Measurements from ENCODE around the gene ATXN1. TPM values are rescaled to one million over a fixed set of nuclear protein-coding genes. Genes with fewer than 3 reads are reported as not detected.

The ATXN1 gene
- total and polyA plus RNA-seq, 2 of the 8 experiments (the other 6 are each of a cell fraction or from before 2014, with no cell fraction given) = 1.6 to 4.0 TPM

- no peak overlapping the region for H2BK20ac ChIP-seq (ENCODE audit: low read length)
- no peak overlapping the region for H2AK5ac ChIP-seq (ENCODE audit: low read depth, low read length)
- no peak overlapping the region for H3K23ac ChIP-seq (ENCODE audit: insufficient read length)
- H3K79me1 ChIP-seq (ENCODE audit: low read depth, low read length) = no peaks in the 10 kb centered on the region
- H3K4me3 ChIP-seq (ENCODE audit: extremely low read depth in 1 of 4, insufficient read depth in 2 of 4, low read depth in 3 of 4, low read length in 4 of 4) = no peak overlapping the region
- no peaks in the 10 kb centered on the region for H3K4me1 ChIP-seq (replicated peaks in 1 of 4; ENCODE audit: control insufficient read depth in 3 of 4, insufficient read depth in 4 of 4, low read length in 3 of 4)
- H2BK5ac ChIP-seq (ENCODE audit: low read depth, low read length) = no peak overlapping the region
- H3K27ac ChIP-seq (ENCODE audit: low read depth, low read length) = no peak overlapping the region
- H4K5ac ChIP-seq (ENCODE audit: insufficient read length, low read depth, low read length) = no peak overlapping the region
- WGBS, 2 experiments (ENCODE audit: extremely low coverage in 1 of 2, insufficient coverage in 1 of 2, insufficient read length in 1 of 2, insufficient replicate concordance in 2 of 2, low coverage in 1 of 2, low lambda C conversion rate in 2 of 2, missing lambda C conversion rate in 1 of 2) = 80% methylated on average over 5 of the region's 5 CpGs; no CpG with 5 or more reads in 1 of the 2 experiments
- H3K27me3 ChIP-seq (replicated peaks in 1 of 4; ENCODE audit: control insufficient read depth in 3 of 4, extremely low read depth in 1 of 4, insufficient read depth in 3 of 4, low read length in 3 of 4) = no peaks in the 10 kb centered on the region
- H3K79me2 ChIP-seq (ENCODE audit: control insufficient read depth in 1 of 2, insufficient read depth in 2 of 2, low read length in 2 of 2) = no peaks in the 10 kb centered on the region
- no peaks in the 10 kb centered on the region for H4K20me1 ChIP-seq (replicated peaks in 1 of 2; ENCODE audit: control insufficient read depth in 1 of 2, insufficient read depth in 2 of 2, low read length in 2 of 2)
- H2BK12ac ChIP-seq (ENCODE audit: low read depth, low read length) = no peak overlapping the region
- no peak overlapping the region for H2AFZ ChIP-seq (ENCODE audit: low read length)
- no peaks in the 10 kb centered on the region for H3K9me3 ChIP-seq (ENCODE audit: insufficient read depth in 2 of 2, low read depth in 1 of 2, low read length in 1 of 2)
- no peak for FAIRE-seq
- ChIA-PET POLR2A (ENCODE audit: partially characterized antibody) (no interaction called here), CTCF (ENCODE audit: partially characterized antibody) (interaction anchor here (0.8 to 1.7 kb wide), 3 partner anchors 14 to 60 kb away, joined by 3 to 11 read pairs (median 3); no protein-coding TSS in a partner anchor)
- H3K4ac ChIP-seq (replicated peaks; ENCODE audit: insufficient read length, low read depth, low read length) = no peak overlapping the region
- DNase-seq (ENCODE audit: low read depth in 1 of 2, low spot score in 2 of 2) = no peak
- H3K36me3 ChIP-seq (ENCODE audit: control insufficient read depth in 2 of 4, insufficient read depth in 4 of 4, low read length in 3 of 4) = no peaks in the 10 kb centered on the region; a peak in 1 of 8 replicates
- H3K56ac ChIP-seq (replicated peaks; ENCODE audit: insufficient read length, low read depth, low read length) = no peak overlapping the region
- H4K91ac ChIP-seq (replicated peaks; ENCODE audit: insufficient read length, low read length) = no peak overlapping the region
- no peak overlapping the region for H2BK120ac ChIP-seq (replicated peaks; ENCODE audit: low read depth, low read length)
- H3K23me2 ChIP-seq (ENCODE audit: low read depth, low read length) = no peaks in the 10 kb centered on the region
- no peak overlapping the region for H4K8ac ChIP-seq (ENCODE audit: extremely low read depth, insufficient read depth, low read length)
- H3K9ac ChIP-seq (replicated peaks in 1 of 4; ENCODE audit: extremely low read depth in 1 of 4, low read depth in 3 of 4, low read length in 3 of 4) = no peak overlapping the region
- no peak overlapping the region for H2BK15ac ChIP-seq (ENCODE audit: low read length)
- no peak overlapping the region for H3K4me2 ChIP-seq (ENCODE audit: insufficient read depth in 1 of 2, low read depth in 2 of 2, low read length in 2 of 2)
- H3K18ac ChIP-seq (ENCODE audit: extremely low read depth, low read length) = no peak overlapping the region
- H3K14ac ChIP-seq (ENCODE audit: insufficient read length) = no peak overlapping the region
- TF ChIP-seq BACH1 (IDR thresholded peaks at IDR 0.05; ENCODE audit: low read length) (no peak), E2F6 (IDR thresholded peaks at IDR 0.05) (no peak), GABPA (IDR thresholded peaks at IDR 0.05; ENCODE audit: borderline replicate concordance, insufficient read depth, low read length) (no peak), CHD1 (IDR thresholded peaks at IDR 0.05; ENCODE audit: low read depth, low read length) (no peak), EZH2 (IDR thresholded peaks at IDR 0.05; ENCODE audit: low read depth, low read length, severe bottlenecking) (no peak), MAFK (IDR thresholded peaks at IDR 0.05; ENCODE audit: low read depth, low read length) (no peak), SIX5 (IDR thresholded peaks at IDR 0.05; ENCODE audit: low read depth, low read length) (no peak), RNF2 (IDR thresholded peaks at IDR 0.05; ENCODE audit: borderline replicate concordance, low read depth, low read length, missing control alignments, poor library complexity, severe bottlenecking) (no peak), CTCF (IDR thresholded peaks at IDR 0.05; ENCODE audit: control extremely low read depth in 1 of 3, insufficient read depth in 1 of 3, low read depth in 1 of 3, low read length in 3 of 3) (no peak), GTF2F1 (IDR thresholded peaks at IDR 0.05; ENCODE audit: borderline replicate concordance, low read depth, low read length) (no peak), CBX8 (IDR thresholded peaks at IDR 0.05; ENCODE audit: borderline replicate concordance, low read depth, low read length) (no peak)
Observed at GRCh38 chr6:16271428-16271827, 489.8 kb downstream of the ATXN1 start.
